Measurements from ENCODE around the gene CIC. TPM values are rescaled to one million over a fixed set of nuclear protein-coding genes. Genes with fewer than 3 reads are reported as not detected.

Gene CIC
- total RNA-seq, 3 donors from 2014 or later (not counting 1 experiment from before 2014, with no cell fraction given) = 95.4 to 121 (median 108) TPM

DNA sequence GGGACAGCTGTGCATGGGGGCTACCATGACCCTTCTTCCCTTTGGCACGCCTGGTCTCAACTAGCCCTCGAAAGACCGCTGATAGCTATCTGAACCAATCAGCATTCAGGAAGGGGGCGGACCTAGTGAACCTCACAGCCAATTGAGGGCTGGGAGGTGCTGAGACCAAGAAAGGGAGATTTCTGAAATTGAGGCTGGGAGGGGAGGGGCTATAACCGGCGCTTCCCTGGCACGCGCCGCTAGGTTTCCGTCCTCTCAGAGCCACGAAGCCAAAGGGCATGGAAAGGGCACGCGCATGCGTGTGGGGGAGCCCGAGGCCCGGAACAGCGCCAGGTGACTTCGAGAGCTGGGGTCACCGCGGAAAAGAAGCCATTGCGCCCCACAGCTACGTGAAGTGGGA, 37.6 kb downstream of the CIC start:
- H3K4me1 Mint-ChIP-seq = peaks cover 12 to 20% of the 10 kb centered on the region in 2 donors
- no peak for ATAC-seq
- H3K9me3 ChIP-seq (ENCODE audit: control insufficient read depth, insufficient read depth, low read length) = no peaks in the 10 kb centered on the region
- intact Hi-C loops (cut with micrococcal nuclease) = no loop called here
- no peaks in the 10 kb centered on the region for H3K36me3 ChIP-seq (ENCODE audit: control insufficient read depth, insufficient read depth, low read length)
- WGBS (ENCODE audit: insufficient coverage) = 91% methylated on average over 22 of the region's 22 CpGs
- no peak overlapping the region for H3K4me3 ChIP-seq (ENCODE audit: low read length)
- H3K27ac Mint-ChIP-seq = no peak overlapping the region
- H3K36me3 Mint-ChIP-seq = no peaks in the 10 kb centered on the region
- TF ChIP-seq, protein P1, sequence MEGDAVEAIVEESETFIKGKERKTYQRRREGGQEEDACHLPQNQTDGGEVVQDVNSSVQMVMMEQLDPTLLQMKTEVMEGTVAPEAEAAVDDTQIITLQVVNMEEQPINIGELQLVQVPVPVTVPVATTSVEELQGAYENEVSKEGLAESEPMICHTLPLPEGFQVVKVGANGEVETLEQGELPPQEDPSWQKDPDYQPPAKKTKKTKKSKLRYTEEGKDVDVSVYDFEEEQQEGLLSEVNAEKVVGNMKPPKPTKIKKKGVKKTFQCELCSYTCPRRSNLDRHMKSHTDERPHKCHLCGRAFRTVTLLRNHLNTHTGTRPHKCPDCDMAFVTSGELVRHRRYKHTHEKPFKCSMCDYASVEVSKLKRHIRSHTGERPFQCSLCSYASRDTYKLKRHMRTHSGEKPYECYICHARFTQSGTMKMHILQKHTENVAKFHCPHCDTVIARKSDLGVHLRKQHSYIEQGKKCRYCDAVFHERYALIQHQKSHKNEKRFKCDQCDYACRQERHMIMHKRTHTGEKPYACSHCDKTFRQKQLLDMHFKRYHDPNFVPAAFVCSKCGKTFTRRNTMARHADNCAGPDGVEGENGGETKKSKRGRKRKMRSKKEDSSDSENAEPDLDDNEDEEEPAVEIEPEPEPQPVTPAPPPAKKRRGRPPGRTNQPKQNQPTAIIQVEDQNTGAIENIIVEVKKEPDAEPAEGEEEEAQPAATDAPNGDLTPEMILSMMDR (IDR thresholded peaks at IDR 0.05) = no peak
- peaks cover 15% of the 10 kb centered on the region for H3K4me1 ChIP-seq (ENCODE audit: control insufficient read depth, insufficient read depth, low read length)
- peak in 1 of 2 donors; percentile 23 for DNase-seq
- no peak overlapping the region for H3K27ac ChIP-seq (ENCODE audit: low read length)
- H3K27me3 Mint-ChIP-seq (ENCODE audit: low read depth in 2 of 2) = peaks cover 10 to 19% of the 10 kb centered on the region in 2 donors
- no peaks in the 10 kb centered on the region for H3K9me3 Mint-ChIP-seq
- no peak overlapping the region for H3K4me3 Mint-ChIP-seq
- H3K27me3 ChIP-seq (ENCODE audit: control insufficient read depth, insufficient read depth, low read length) = peaks cover 3% of the 10 kb centered on the region

DNA sequence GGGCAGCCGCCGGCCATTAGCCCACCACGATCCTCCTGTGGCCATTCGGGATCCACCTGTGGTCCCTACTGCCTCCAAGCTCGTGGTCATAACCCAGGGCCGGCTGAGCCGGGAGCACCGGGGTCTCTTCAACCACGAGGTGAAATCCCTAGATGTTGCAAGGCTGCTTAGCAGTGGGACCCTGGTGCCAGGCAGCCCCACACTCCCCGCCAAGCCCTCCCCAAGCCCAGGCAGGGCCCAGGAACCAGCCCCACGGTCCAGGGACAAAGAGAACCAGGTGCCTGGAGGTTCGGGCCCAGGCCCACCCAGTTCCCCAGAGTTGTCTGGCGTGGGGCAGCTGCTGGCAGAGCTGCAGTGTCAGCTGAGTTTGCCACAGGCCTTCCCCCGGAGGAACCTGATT, 40.6 kb downstream of the CIC start:
- H3K4me1 ChIP-seq (ENCODE audit: control insufficient read depth, insufficient read depth, low read length) = peaks cover 19% of the 10 kb centered on the region
- no peak overlapping the region for H3K27ac Mint-ChIP-seq
- 89% methylated on average over 14 of the region's 14 CpGs for WGBS (ENCODE audit: insufficient coverage)
- TF ChIP-seq, protein P1 (IDR thresholded peaks at IDR 0.05) = no peak
- H3K36me3 Mint-ChIP-seq = no peaks in the 10 kb centered on the region
- no peak overlapping the region for H3K4me3 ChIP-seq (ENCODE audit: low read length)
- H3K36me3 ChIP-seq (ENCODE audit: control insufficient read depth, insufficient read depth, low read length) = no peaks in the 10 kb centered on the region
- no peak for DNase-seq
- no peak overlapping the region for H3K27ac ChIP-seq (ENCODE audit: low read length)
- H3K9me3 Mint-ChIP-seq = no peaks in the 10 kb centered on the region
- peaks cover 23 to 35% of the 10 kb centered on the region in 2 donors for H3K27me3 Mint-ChIP-seq (ENCODE audit: low read depth in 2 of 2)
- no peaks in the 10 kb centered on the region for H3K9me3 ChIP-seq (ENCODE audit: control insufficient read depth, insufficient read depth, low read length)
- peaks cover 12 to 23% of the 10 kb centered on the region in 2 donors for H3K4me1 Mint-ChIP-seq
- H3K4me3 Mint-ChIP-seq = no peak overlapping the region
- intact Hi-C loops (cut with micrococcal nuclease) = no loop called here
- no peak for ATAC-seq
- peaks cover 25% of the 10 kb centered on the region for H3K27me3 ChIP-seq (ENCODE audit: control insufficient read depth, insufficient read depth, low read length)

DNA sequence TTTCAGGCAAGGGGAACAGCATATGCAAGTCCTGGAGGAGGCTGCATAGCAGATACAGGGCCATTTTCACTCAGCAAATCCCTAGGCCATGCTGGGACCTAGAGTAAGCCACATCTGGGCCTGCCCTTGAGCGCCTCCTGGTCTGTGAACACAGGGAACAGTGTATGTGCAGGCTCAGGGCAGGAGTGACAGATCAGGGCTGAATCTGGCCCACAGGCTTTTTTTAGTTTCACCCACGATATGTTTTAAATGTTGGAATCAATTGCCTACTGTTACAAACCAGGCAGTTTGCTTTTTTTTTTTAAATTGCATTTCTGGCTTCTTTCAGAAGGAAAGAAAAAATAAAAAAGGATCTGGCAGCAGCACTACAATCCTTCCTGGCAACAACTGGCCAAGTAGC, 42.6 kb downstream of the CIC start:
- no peaks in the 10 kb centered on the region for H3K9me3 ChIP-seq (ENCODE audit: control insufficient read depth, insufficient read depth, low read length)
- H3K4me3 ChIP-seq (ENCODE audit: low read length) = no peak overlapping the region
- H3K9me3 Mint-ChIP-seq = no peaks in the 10 kb centered on the region
- no peak for DNase-seq
- ATAC-seq = no peak
- intact Hi-C loops (cut with micrococcal nuclease) = no loop called here
- H3K4me1 Mint-ChIP-seq = peaks cover 12 to 23% of the 10 kb centered on the region in 2 donors
- H3K27ac Mint-ChIP-seq = no peak overlapping the region
- 92% methylated on average over 2 of the region's 2 CpGs for WGBS (ENCODE audit: insufficient coverage)
- peaks cover 25% of the 10 kb centered on the region for H3K27me3 ChIP-seq (ENCODE audit: control insufficient read depth, insufficient read depth, low read length)
- no peak overlapping the region for H3K4me3 Mint-ChIP-seq
- no peak overlapping the region for H3K27ac ChIP-seq (ENCODE audit: low read length)
- peaks cover 23 to 41% of the 10 kb centered on the region in 2 donors for H3K27me3 Mint-ChIP-seq (ENCODE audit: low read depth in 2 of 2)
- no peaks in the 10 kb centered on the region for H3K36me3 Mint-ChIP-seq
- peaks cover 25% of the 10 kb centered on the region for H3K4me1 ChIP-seq (ENCODE audit: control insufficient read depth, insufficient read depth, low read length)
- TF ChIP-seq, protein P1 (IDR thresholded peaks at IDR 0.05) = no peak
- no peaks in the 10 kb centered on the region for H3K36me3 ChIP-seq (ENCODE audit: control insufficient read depth, insufficient read depth, low read length)

DNA sequence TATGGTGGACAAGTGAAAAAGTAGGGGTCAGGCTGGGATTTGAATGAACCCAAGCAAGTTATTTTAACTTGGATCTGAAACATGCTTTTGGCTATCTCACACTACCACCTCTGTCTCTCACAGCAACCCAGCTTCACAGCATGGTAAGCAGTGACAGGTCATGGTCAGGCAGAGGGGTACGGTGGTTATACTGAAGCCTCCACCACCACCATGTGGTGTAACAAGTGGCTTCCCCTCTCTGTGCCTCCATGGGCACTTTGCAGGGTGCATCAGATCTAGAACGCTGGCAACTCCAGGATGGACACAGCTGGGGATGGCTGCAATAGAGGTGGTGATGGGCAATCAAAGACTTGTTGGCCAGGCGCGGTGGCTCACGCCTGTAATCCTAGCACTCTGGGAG, 43.3 kb downstream of the CIC start:
- Mint-ChIP-seq H3K36me3 (no peaks in the 10 kb centered on the region), H3K9me3 (no peaks in the 10 kb centered on the region), H3K27me3 (ENCODE audit: low read depth in 2 of 2) (peaks cover 23 to 42% of the 10 kb centered on the region in 2 donors), H3K4me1 (peaks cover 19 to 30% of the 10 kb centered on the region in 2 donors), H3K4me3 (peak overlapping the region; percentile 81), H3K27ac (no peak overlapping the region)
- DNase-seq (no peak), ATAC-seq (peak in 1 of 3 donors; percentile 71)
- H3K27ac ChIP-seq (ENCODE audit: low read length) = no peak overlapping the region
- no peak overlapping the region for H3K4me3 ChIP-seq (ENCODE audit: low read length)
- H3K36me3 ChIP-seq (ENCODE audit: control insufficient read depth, insufficient read depth, low read length) = no peaks in the 10 kb centered on the region
- intact Hi-C loops (cut with micrococcal nuclease) = no loop called here
- TF ChIP-seq, protein P1 (IDR thresholded peaks at IDR 0.05) = no peak
- H3K27me3 ChIP-seq (ENCODE audit: control insufficient read depth, insufficient read depth, low read length) = peaks cover 25% of the 10 kb centered on the region
- H3K9me3 ChIP-seq (ENCODE audit: control insufficient read depth, insufficient read depth, low read length) = no peaks in the 10 kb centered on the region
- 84% methylated on average over 5 of the region's 5 CpGs for WGBS (ENCODE audit: insufficient coverage)
- peaks cover 32% of the 10 kb centered on the region for H3K4me1 ChIP-seq (ENCODE audit: control insufficient read depth, insufficient read depth, low read length)
